ENCODE measurements around the gene MRPS12. TPM values are rescaled to one million over a fixed set of nuclear protein-coding genes. Genes with fewer than 3 reads are reported as not detected.

MRPS12 gene
- total RNA-seq (2012; rRNA removed) (26.4 and 26.7 TPM in 2 replicates), polyA plus RNA-seq (2012; rRNA removed) (75.4 and 97.4 TPM in 2 replicates), Bru-seq, nascent RNA (percentile 52 among the genes with signal in this experiment), BruChase-seq, experiment 1, labeled RNA remaining after a 6-hour chase (percentile 52 among the genes with signal in this experiment), BruChase-seq, experiment 2, labeled RNA remaining after a 2-hour chase (percentile 46 among the genes with signal in this experiment)
- polyA plus RNA-seq (2012; cell fraction: cytosol; rRNA removed) = 45.7 and 79.8 TPM in 2 replicates
- polyA plus RNA-seq (2012; cell fraction: nucleus; rRNA removed; ENCODE audit: low replicate concordance) = 20.4 and 41.5 TPM in 2 replicates
- long read RNA-seq, transcript MRPS12-201 (3 exons, 1,207 nt) = major isoform, 12 of 16 reads
- long read RNA-seq, partial matches to known transcripts = 0 of 16 reads
- long read RNA-seq, other reads (novel, unspliced or antisense) = 2 of 16 reads

DNA sequence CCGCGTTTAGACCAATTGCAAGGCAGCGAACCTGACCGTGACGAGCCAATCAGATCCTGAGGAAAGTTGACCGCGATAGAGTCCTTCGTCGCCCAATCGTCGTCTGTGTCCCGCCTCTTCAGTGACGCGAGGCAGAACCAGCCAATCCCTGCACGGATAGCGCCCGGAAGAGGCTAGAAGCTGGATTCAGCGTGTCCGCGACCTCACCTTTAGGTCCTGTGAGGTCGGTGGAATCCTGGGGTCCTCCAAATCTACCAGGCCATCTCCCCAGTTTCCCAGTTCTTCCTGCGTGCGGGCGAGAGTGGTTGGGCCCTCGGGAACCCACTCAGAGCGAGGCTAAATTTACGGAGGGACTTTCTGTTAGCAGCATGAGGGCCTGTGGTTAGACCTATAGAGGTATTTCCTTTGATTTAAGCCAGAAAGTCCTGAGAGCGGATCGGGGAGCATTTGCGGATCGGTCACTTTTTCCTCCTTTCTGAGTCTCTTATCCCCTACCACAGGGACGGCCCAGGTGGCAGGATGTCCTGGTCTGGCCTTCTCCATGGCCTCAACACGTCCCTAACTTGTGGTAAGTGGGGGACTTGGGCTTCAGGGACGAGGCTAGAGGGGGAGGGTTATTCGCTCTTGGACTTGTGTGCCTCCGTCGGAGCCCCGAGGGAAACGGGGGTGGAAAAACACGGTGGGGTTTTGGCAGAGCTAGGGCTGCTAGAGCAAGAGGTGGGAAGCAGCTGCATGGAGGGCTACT lies at the start of gene MRPS12:
MRPS12 (plus strand) TSS at position 169 of the 745 bp plus-strand sequence; CDS start at position 520, 351 bp downstream.
- H3K23ac ChIP-seq (ENCODE audit: low read depth, low read length) = peak within 1 kb of the TSS; percentile 69
- H3K9me3 ChIP-seq (ENCODE audit: control insufficient read depth, insufficient read depth, low read length) = no peaks in the 10 kb centered on the region
- peak within 1 kb of the TSS; percentile 93 for H3K14ac ChIP-seq (replicated peaks; ENCODE audit: low read depth, low read length)
- peak within 1 kb of the TSS; percentile 95 for H3K27ac ChIP-seq (ENCODE audit: insufficient read depth, low read length)
- peak within 1 kb of the TSS; percentile 92 for H2AK9ac ChIP-seq (replicated peaks; ENCODE audit: low read depth, low read length, poor library complexity)
- H3K9ac ChIP-seq (ENCODE audit: low read depth, low read length) = peak within 1 kb of the TSS; percentile 96
- in situ Hi-C loops (cut with MboI; ENCODE audit: low sequenced_read_pairs) = loop anchor here (25.0 kb wide), 1 partner anchor 519 kb away; the partner anchor contains the start of gene FAM98C
- H2AK5ac ChIP-seq (ENCODE audit: low read depth, low read length) = peak within 1 kb of the TSS; percentile 81
- dilution Hi-C loops (cut with HindIII; ENCODE audit: low sequenced_read_pairs, unreplicated experiment) = no loop called here
- H4K5ac ChIP-seq (ENCODE audit: low read depth, low read length) = peak within 1 kb of the TSS; percentile 87
- H3K9me1 ChIP-seq (ENCODE audit: insufficient read depth, low read length) = peaks cover 3% of the 10 kb centered on the region; the same call in 1 of the 2 replicates
- intact Hi-C loops (cut with micrococcal nuclease) = loop anchor here (1.0 to 5.0 kb wide), 4 partner anchors 80 to 416 kb away; partner anchors contain the start of gene ACTN4
- H4K8ac ChIP-seq (ENCODE audit: low read depth in 2 of 2, low read length in 2 of 2) = peak within 1 kb of the TSS; percentile 84 to 97
- H3K4me2 ChIP-seq (ENCODE audit: low read depth, low read length) = peak within 1 kb of the TSS; percentile 94
- ChIA-PET CTCF (interaction anchor here (0.5 to 1.6 kb wide), 14 partner anchors 9 to 530 kb away, joined by 3 to 9 read pairs (median 4); partner anchors contain the start of genes CCER2, FAM98C, NFKBIB and SIRT2), POLR2A (ENCODE audit: unreplicated experiment) (no interaction called here)
- H4K20me1 ChIP-seq (ENCODE audit: insufficient read depth, low read length) = no peaks in the 10 kb centered on the region; the same call in 1 of the 2 replicates
- H3K4me3 ChIP-seq (ENCODE audit: insufficient read depth, low read depth, low read length) = peak within 1 kb of the TSS; percentile 75
- TF ChIP-seq USF2 (IDR thresholded peaks at IDR 0.05; ENCODE audit: low read depth, low read length) (peak; percentile 74), POLR2A (IDR thresholded peaks at IDR 0.05; ENCODE audit: low read depth, low read length) (peak; percentile 38), ELK1 (IDR thresholded peaks at IDR 0.05; ENCODE audit: borderline replicate concordance, low read depth, low read length) (no peak), FOS (IDR thresholded peaks at IDR 0.05; ENCODE audit: low read depth, low read length) (no peak), RFX5 (IDR thresholded peaks at IDR 0.05; ENCODE audit: low read depth, low read length) (no peak), MAFK (IDR thresholded peaks at IDR 0.05; ENCODE audit: low read depth, low read length) (no peak)
- peak within 1 kb of the TSS; percentile 97 for H3K56ac ChIP-seq (ENCODE audit: extremely low read depth, insufficient read depth, low read length)
- H4K91ac ChIP-seq (ENCODE audit: insufficient read depth, low read depth, low read length) = peak within 1 kb of the TSS; percentile 95
- H3K36me3 ChIP-seq (ENCODE audit: control insufficient read depth, insufficient read depth, low read length) = peaks cover 11% of the 10 kb centered on the region
- no peaks in the 10 kb centered on the region for H3K27me3 ChIP-seq (ENCODE audit: control insufficient read depth, insufficient read depth, low read length)
- peak within 1 kb of the TSS; percentile 99 for H2AFZ ChIP-seq (replicated peaks; ENCODE audit: low read length, poor library complexity)
- peak within 1 kb of the TSS; percentile 94 for H3K4ac ChIP-seq (ENCODE audit: low read depth, low read length)
- peak within 1 kb of the TSS; percentile 75; the same call in 1 of the 3 replicates for H2BK15ac ChIP-seq (ENCODE audit: low read depth, low read length)
- DNase-seq = peak; percentile 99
- peak within 1 kb of the TSS; percentile 94 for H2BK5ac ChIP-seq (ENCODE audit: low read depth, low read length, poor library complexity, severe bottlenecking)
- ATAC-seq (ENCODE audit: low read depth) = peak; percentile 96
- WGBS, 2 experiments (ENCODE audit: extremely low coverage in 2 of 2, insufficient read length in 1 of 2) = 3% methylated on average over 15 of the region's 40 CpGs; no CpG with 5 or more reads in 1 of the 2 experiments
- BruUV-seq (replicated peaks) = no TSS peak
- peak within 1 kb of the TSS; percentile 77 for H2BK120ac ChIP-seq (ENCODE audit: low read depth, low read length)
- peaks cover 29 to 57% of the 10 kb centered on the region in 2 experiments; a peak in 3 of 4 replicates for H3K79me1 ChIP-seq (ENCODE audit: low read depth in 1 of 2, low read length in 2 of 2)
- H2BK20ac ChIP-seq (ENCODE audit: low read depth, low read length) = peak within 1 kb of the TSS; percentile 14; the same call in 1 of the 2 replicates
- peak within 1 kb of the TSS; percentile 83 for H3K18ac ChIP-seq (ENCODE audit: low read depth, low read length)
- H3K4me1 ChIP-seq (ENCODE audit: control insufficient read depth, insufficient read depth, low read length) = no peaks in the 10 kb centered on the region
